SU-DHL-6 (cell line): Measurements from ENCODE around the gene FRY.
A peak's percentile ranks its signal among the peaks of the same experiment; 100 is the strongest.
"Not testable (repeated sequence)": the region's sequence is repeated elsewhere in the genome, so short reads cannot be mapped to it uniquely, and the experiment has no call there.

Experiments used
- H2AFZ ChIP-seq: fragments of 200-600 bp; sonication (generic); 2 replicates; pipeline ENCODE4 v1.6.1; 2014; ENCODE audit warnings: low read depth, mild to moderate bottlenecking, moderate library complexity, mixed read lengths, antibody characterized with exemption, low read length; ENCODE audit not compliant: severe bottlenecking
- H3F3A ChIP-seq: fragments of 200-600 bp; shearing (Covaris generic); 2 replicates; pipeline ENCODE4 v1.6.0; 2016; ENCODE audit warnings: antibody characterized with exemption, mild to moderate bottlenecking; ENCODE audit not compliant: insufficient read depth
- H3K27ac ChIP-seq: fragments of 200-600 bp; sonication (generic); 2 replicates; pipeline ENCODE4 v1.5.1; 2016; ENCODE audit warnings: low read depth, mild to moderate bottlenecking, low read length, moderate library complexity, mixed read lengths
- H3K27me3 ChIP-seq: fragments of 200-600 bp; sonication (generic), shearing (Covaris generic); 2 replicates; pipeline ENCODE4 v1.6.0; 2014; ENCODE audit warnings: mild to moderate bottlenecking, low read length
- H3K36me3 ChIP-seq: fragments of 200-600 bp; sonication (generic); 2 replicates; pipeline ENCODE4 v1.6.1; 2014; ENCODE audit warnings: mild to moderate bottlenecking, low read length, mixed read lengths
- H3K4me2 ChIP-seq: fragments of 300-600, 200-600 bp; shearing (Covaris generic), sonication (generic); 2 replicates; pipeline ENCODE4 v1.6.0; 2014; ENCODE audit warnings: low read length, low read depth, mild to moderate bottlenecking; ENCODE audit not compliant: poor library complexity, severe bottlenecking
- H3K4me3 ChIP-seq: fragments of 200-600 bp; sonication (generic); 2 replicates; pipeline ENCODE4 v1.5.1; 2014; ENCODE audit warnings: antibody characterized with exemption, low read length, mild to moderate bottlenecking, mixed read lengths; ENCODE audit not compliant: insufficient read depth, poor library complexity, severe bottlenecking
- H3K79me2 ChIP-seq: fragments of 200-600 bp; sonication (generic); 2 replicates; pipeline ENCODE4 v1.6.1; 2014; ENCODE audit warnings: mild to moderate bottlenecking, low read length, moderate library complexity; ENCODE audit not compliant: insufficient read depth
- H3K9ac ChIP-seq: fragments of 200-600 bp; sonication (generic); 2 replicates; pipeline ENCODE4 v1.7.0; 2014; ENCODE audit warnings: mild to moderate bottlenecking, low read length
- H3K9me2 ChIP-seq: fragments of 200-600 bp; sonication (generic); replicated peaks from 2 replicates; pipeline ENCODE4 v1.6.1; 2014; ENCODE audit warnings: low read length; ENCODE audit not compliant: insufficient read depth
- H3K9me3 ChIP-seq: fragments of 200-600 bp; sonication (generic); 2 replicates; pipeline ENCODE4 v1.6.1; 2014; ENCODE audit warnings: low read length, mixed read lengths; ENCODE audit not compliant: insufficient read depth
- H4K20me1 ChIP-seq: fragments of 200-600 bp; sonication (generic); 2 replicates; pipeline ENCODE4 v1.6.1; 2014; ENCODE audit warnings: low read depth, mild to moderate bottlenecking, antibody characterized with exemption, low read length, moderate library complexity, mixed read lengths
- EZH2phosphoT487 ChIP-seq: fragments of 200-600 bp; sonication (generic), shearing (Covaris generic); conservative IDR thresholded peaks from 2 replicates; pipeline ENCODE4 v1.6.1; 2018; ENCODE audit warnings: mild to moderate bottlenecking, antibody characterized with exemption, low read length, moderate library complexity, mixed read lengths
- TF ChIP-seq, protein P1 (sequence below): fragments of 200-600 bp; sonication (generic); IDR thresholded peaks from one replicate; pipeline ENCODE4 v1.5.1; 2017; ENCODE audit warnings: antibody characterized with exemption, mild to moderate bottlenecking, low read length, moderate library complexity; ENCODE audit not compliant: insufficient read depth, poor library complexity, severe bottlenecking

The FRY gene

DNA sequence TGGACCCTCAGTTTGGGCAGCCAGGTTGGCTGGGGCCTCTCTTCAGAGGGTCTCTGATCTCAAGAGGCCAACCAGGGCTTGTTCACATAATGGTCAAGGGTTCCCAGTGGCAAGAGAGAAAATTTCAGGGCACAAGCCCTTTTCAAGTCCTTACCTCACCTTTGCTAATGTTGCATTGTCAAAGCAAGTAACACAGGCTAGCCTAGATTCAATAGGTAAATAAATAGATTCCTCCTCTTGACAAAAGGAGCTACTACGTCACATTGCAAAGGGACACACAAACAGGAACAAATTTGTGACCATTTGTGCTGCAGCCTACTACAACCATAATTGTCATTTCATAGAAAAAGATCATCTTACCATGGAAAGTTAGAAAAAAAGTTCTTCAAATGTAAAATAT lies 33.9 kb upstream of the FRY start:
- Histone ChIP-seq H3K36me3 (no peaks in the 10 kb centered on the region), H3K4me3 (no peak overlapping the region), H3K27ac (no peak overlapping the region), H4K20me1 (no peaks in the 10 kb centered on the region), H3K9me2 (no peaks in the 10 kb centered on the region), H3F3A (no peaks in the 10 kb centered on the region), H3K27me3 (no peaks in the 10 kb centered on the region), H2AFZ (no peak overlapping the region), H3K9me3 (no peaks in the 10 kb centered on the region), H3K9ac (no peak overlapping the region), H3K79me2 (no peaks in the 10 kb centered on the region), H3K4me2 (no peak overlapping the region)
- no peak for TF ChIP-seq EZH2phosphoT487
- TF ChIP-seq, protein P1, sequence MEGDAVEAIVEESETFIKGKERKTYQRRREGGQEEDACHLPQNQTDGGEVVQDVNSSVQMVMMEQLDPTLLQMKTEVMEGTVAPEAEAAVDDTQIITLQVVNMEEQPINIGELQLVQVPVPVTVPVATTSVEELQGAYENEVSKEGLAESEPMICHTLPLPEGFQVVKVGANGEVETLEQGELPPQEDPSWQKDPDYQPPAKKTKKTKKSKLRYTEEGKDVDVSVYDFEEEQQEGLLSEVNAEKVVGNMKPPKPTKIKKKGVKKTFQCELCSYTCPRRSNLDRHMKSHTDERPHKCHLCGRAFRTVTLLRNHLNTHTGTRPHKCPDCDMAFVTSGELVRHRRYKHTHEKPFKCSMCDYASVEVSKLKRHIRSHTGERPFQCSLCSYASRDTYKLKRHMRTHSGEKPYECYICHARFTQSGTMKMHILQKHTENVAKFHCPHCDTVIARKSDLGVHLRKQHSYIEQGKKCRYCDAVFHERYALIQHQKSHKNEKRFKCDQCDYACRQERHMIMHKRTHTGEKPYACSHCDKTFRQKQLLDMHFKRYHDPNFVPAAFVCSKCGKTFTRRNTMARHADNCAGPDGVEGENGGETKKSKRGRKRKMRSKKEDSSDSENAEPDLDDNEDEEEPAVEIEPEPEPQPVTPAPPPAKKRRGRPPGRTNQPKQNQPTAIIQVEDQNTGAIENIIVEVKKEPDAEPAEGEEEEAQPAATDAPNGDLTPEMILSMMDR: no peak

DNA sequence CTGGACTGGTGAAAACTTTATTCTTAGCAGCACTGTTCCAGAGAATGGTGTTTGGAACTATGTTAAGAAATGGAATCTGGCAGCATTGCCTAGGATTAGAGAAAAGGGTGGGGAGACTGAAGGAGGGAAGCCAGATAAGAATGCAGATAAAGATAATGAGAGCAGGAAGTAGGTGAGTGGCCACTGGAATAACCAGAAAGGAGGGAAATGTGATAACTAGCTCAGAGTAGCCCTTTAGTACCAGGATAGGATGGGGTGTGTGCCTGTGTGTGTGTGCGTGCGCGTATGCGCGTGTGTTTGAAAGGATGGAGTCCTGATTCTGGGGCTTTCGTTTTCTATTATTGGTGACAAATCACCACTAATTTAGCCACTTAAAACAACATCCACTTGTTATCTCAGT lies 33.4 kb upstream of the FRY start:
- no peaks in the 10 kb centered on the region for H3K9me3 ChIP-seq
- H3K9me2 ChIP-seq: no peaks in the 10 kb centered on the region
- H2AFZ ChIP-seq: no peak overlapping the region
- no peaks in the 10 kb centered on the region for H3K36me3 ChIP-seq
- TF ChIP-seq, protein P1: no peak
- no peak for TF ChIP-seq EZH2phosphoT487
- no peak overlapping the region for H3K4me3 ChIP-seq
- no peak overlapping the region for H3K4me2 ChIP-seq
- H3K27me3 ChIP-seq: no peaks in the 10 kb centered on the region
- no peaks in the 10 kb centered on the region for H3F3A ChIP-seq
- no peaks in the 10 kb centered on the region for H3K79me2 ChIP-seq
- no peak overlapping the region for H3K27ac ChIP-seq
- H4K20me1 ChIP-seq: no peaks in the 10 kb centered on the region
- H3K9ac ChIP-seq: no peak overlapping the region

DNA sequence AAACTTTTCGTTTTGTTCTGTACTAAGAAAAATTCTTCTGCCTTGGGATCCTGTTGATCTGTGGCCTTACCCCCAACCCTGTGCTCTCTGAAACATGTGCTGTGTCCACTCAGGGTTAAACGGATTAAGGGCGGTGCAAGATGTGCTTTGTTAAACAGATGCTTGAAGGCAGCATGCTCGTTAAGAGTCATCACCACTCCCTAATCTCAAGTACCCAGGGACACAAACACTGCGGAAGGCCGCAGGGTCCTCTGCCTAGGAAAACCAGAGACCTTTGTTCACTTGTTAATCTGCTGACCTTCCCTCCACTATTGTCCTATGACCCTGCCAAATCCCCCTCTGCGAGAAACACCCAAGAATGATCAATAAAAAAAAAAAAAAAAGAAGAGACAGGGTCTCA lies 30.8 kb upstream of the FRY start:
- not testable (repeated sequence) for H3K4me2 ChIP-seq, H3K27me3 ChIP-seq, H3K9me2 ChIP-seq, H3K36me3 ChIP-seq, H3F3A ChIP-seq, H3K9ac ChIP-seq, H3K79me2 ChIP-seq, H2AFZ ChIP-seq, H3K9me3 ChIP-seq, H3K27ac ChIP-seq, H4K20me1 ChIP-seq, H3K4me3 ChIP-seq

DNA sequence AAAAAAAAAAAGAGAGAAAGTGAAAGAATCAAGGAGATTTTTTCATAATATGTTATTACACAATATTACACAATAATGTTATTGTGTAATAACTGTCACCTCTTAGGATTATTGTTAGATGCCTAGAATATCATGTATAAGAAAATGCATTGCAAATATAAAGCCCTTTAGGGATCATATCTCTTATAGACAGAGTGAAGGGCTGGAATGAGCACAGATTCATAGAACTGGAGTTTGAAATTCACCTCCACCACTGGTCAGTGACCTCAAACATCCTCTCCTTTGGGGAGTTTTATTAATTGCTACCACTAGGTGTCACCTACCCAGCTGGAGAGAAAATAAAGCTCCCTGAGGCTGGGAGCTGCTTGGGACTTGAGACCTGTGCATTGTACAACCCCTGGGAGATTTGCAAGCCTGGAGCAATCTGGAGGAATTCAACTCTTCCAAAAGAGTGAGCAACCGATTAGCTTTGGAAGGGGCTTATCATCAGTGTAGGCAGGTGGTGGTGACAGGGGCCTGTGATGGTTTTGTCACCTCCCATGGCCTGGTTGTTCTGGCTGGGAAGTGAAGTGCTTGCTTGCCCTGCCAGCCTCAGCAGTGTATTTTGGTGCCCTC lies 30.3 kb upstream of the FRY start:
- no peaks in the 10 kb centered on the region for H4K20me1 ChIP-seq
- no peak overlapping the region for H2AFZ ChIP-seq
- no peak overlapping the region for H3K4me3 ChIP-seq
- no peaks in the 10 kb centered on the region for H3F3A ChIP-seq
- no peaks in the 10 kb centered on the region for H3K9me2 ChIP-seq
- H3K79me2 ChIP-seq: no peaks in the 10 kb centered on the region
- H3K9ac ChIP-seq: no peak overlapping the region
- H3K4me2 ChIP-seq: no peak overlapping the region
- H3K9me3 ChIP-seq: no peaks in the 10 kb centered on the region
- no peak overlapping the region for H3K27ac ChIP-seq
- no peak for TF ChIP-seq EZH2phosphoT487
- TF ChIP-seq, protein P1: peak; percentile 50
- H3K27me3 ChIP-seq: no peaks in the 10 kb centered on the region
- no peaks in the 10 kb centered on the region for H3K36me3 ChIP-seq
